Karpas-422 (cell line): Measurements from ENCODE around the gene ZSCAN29. TPM values are rescaled to one million over a fixed set of nuclear protein-coding genes. Genes with fewer than 3 reads are reported as not detected.

Source experiments
- DNase-seq: peaks from one replicate; pipeline ENCODE4 v3.0.0-alpha.2; 2015
- H2AFZ ChIP-seq: fragments of 200-600 bp; sonication (generic); 2 replicates; pipeline ENCODE4 v1.6.1; 2014; ENCODE audit warnings: antibody characterized with exemption, low read length, mixed read lengths
- H3K27ac ChIP-seq: fragments of 200-600 bp; sonication (generic); 2 replicates; pipeline ENCODE4 v1.5.1; 2014; ENCODE audit warnings: mild to moderate bottlenecking, low read length, moderate library complexity
- H3K27me3 ChIP-seq: fragments of 200-600 bp; sonication (generic); 2 replicates; pipeline ENCODE4 v1.6.1; 2014; ENCODE audit warnings: low read length, mixed read lengths
- H3K36me3 ChIP-seq: fragments of 200-600 bp; sonication (generic); 2 replicates; pipeline ENCODE4 v1.6.1; 2014; ENCODE audit warnings: low read length, mixed read lengths; ENCODE audit not compliant: insufficient read depth
- H3K4me1 ChIP-seq: fragments of 200-600 bp; sonication (generic); 2 replicates; pipeline ENCODE4 v1.6.1; 2014; ENCODE audit warnings: mild to moderate bottlenecking, low read length, mixed read lengths
- H3K4me2 ChIP-seq: fragments of 200-600 bp; sonication (generic); 2 replicates; pipeline ENCODE4 v1.6.1; 2014; ENCODE audit warnings: low read length, low read depth, mild to moderate bottlenecking; ENCODE audit not compliant: poor library complexity, severe bottlenecking
- H3K4me3 ChIP-seq: fragments of 200-600 bp; sonication (generic); 2 replicates; pipeline ENCODE4 v1.5.1; 2014; ENCODE audit warnings: mild to moderate bottlenecking, antibody characterized with exemption, low read length, mixed read lengths
- H3K79me2 ChIP-seq: fragments of 200-600 bp; sonication (generic); 2 replicates; pipeline ENCODE4 v1.6.1; 2014; ENCODE audit warnings: mild to moderate bottlenecking, low read length, mixed read lengths
- H3K9ac ChIP-seq: fragments of 200-600 bp; sonication (generic); 2 replicates; pipeline ENCODE4 v1.6.0; 2014; ENCODE audit warnings: low read length
- H3K9me2 ChIP-seq: fragments of 200-600 bp; sonication (generic), shearing (Covaris generic); replicated peaks from 2 replicates; pipeline ENCODE4 v1.6.0; 2014; ENCODE audit warnings: mild to moderate bottlenecking, low read length, moderate library complexity; ENCODE audit not compliant: insufficient read depth
- H3K9me3 ChIP-seq: fragments of 300-700, 200-600 bp; sonication (generic); 2 replicates; pipeline ENCODE4 v1.6.1; 2014; ENCODE audit warnings: low read length, mixed read lengths
- H4K20me1 ChIP-seq: fragments of 200-600 bp; sonication (generic); 2 replicates; pipeline ENCODE4 v1.6.1; 2014; ENCODE audit warnings: mild to moderate bottlenecking, antibody characterized with exemption, low read length, low read depth; ENCODE audit not compliant: insufficient read depth
- total RNA-seq: library from RNA; depleted of rRNA; stranded (reverse); fragments of >200 nt; shearing (Covaris generic); gene quantifications from 2 replicates; pipeline ENCODE4 v1.2.3, GENCODE V29; 2014; ENCODE audit warnings: low replicate concordance

Gene ZSCAN29
- total RNA-seq, 1 experiment from 2014 or later, result 43.3 TPM

DNA sequence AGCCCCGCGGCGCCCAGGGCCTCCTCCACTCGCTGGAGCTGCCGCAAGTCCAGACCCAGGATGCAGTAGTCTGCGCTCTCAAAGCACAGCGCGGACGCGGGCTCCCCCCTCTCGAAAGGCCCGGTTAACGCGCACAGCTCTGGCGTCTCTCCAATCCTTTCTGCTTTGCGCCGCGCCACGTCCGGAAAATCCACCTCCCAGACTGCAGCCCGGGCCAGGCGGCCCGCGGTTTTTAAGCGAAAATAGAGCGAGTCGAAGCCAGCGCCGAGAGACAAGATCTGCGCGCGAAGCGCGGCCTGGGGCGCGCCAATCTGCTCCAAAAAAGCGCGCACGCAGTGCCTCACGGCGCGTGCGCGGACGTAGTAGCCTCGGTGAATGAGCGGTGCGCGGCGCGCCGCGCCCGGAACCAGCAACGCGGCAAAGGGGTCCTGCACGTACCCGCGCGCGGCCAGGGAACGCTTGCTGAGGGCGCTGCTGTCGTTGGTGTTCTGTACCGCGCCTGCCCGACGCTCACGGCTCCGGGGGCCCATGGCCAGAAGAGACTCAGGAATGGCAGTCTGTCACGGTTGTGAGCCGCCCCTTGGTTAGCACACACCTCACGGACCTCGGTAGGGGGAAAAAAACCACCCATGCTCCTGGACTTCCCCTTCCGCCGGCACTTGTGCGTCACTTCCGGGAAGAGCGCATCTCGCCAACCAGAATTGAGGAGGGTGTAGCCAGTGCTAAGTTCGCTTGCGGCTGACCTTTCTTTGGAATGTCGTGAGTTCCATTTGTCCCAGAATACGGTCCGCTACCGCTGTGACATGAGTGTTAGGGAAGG is 40.7 kb downstream of the ZSCAN29 start, which contains the start of gene LCMT2:
Gene LCMT2, minus strand, starts transcription at position 614 of the 820 bp plus-strand sequence. Its CDS starts 84 bp downstream, at position 530.
- H3K27me3 ChIP-seq, result no peaks in the 10 kb centered on the region
- peak within 1 kb of the TSS; percentile 90 for H3K4me3 ChIP-seq
- H4K20me1 ChIP-seq, result peaks cover 13% of the 10 kb centered on the region
- H3K9me3 ChIP-seq, result no peaks in the 10 kb centered on the region
- peaks cover 48% of the 10 kb centered on the region for H3K79me2 ChIP-seq
- no peaks in the 10 kb centered on the region for H3K9me2 ChIP-seq
- H3K9ac ChIP-seq, result peak within 1 kb of the TSS; percentile 95
- peaks cover 20% of the 10 kb centered on the region for H3K36me3 ChIP-seq
- DNase-seq, result peak; percentile 97
- peaks cover 48% of the 10 kb centered on the region for H3K4me1 ChIP-seq
- peak within 1 kb of the TSS; percentile 87 for H3K4me2 ChIP-seq
- H2AFZ ChIP-seq, result peak within 1 kb of the TSS; percentile 91; the same call in 1 of the 2 replicates
- peak within 1 kb of the TSS; percentile 73 for H3K27ac ChIP-seq

DNA sequence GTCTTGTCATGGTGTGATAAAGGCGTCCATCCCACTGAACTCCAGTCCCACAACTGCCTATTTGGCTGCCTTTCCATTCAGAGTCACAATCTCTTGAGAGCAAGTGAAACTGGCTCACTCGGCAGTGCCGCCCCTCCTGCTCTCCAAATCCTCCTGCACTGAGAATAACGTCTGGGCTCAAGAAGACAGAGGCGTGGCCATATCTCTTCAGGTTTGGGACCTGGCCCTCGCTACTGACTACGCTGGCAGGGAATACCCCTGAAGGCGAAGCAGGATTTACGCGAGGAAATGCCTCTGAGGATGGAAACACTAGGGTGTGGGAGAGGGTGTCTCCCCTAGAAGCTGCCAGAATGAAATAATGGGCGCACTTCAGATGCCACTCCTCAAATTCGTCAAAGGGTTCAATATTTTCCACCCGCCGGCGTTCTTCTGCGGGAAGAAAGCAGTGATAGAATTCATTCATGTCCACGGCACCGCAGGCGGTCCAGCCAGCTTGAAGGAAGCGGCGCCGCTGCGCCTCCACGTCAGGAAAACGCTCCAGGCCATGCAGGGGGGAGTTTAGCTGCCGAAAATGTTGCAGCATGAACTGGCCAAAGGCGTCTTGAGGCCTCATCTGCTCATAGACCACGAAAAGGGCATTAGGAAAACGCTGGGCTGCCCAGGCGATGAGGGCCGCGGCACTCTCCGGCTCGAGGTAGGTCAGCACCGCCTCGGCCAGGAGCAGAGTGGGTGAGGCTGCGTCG is 41.5 kb downstream of the ZSCAN29 start:
- Histone ChIP-seq H3K27ac (peak overlapping the region; percentile 73), H3K36me3 (peaks cover 20% of the 10 kb centered on the region), H4K20me1 (peaks cover 13% of the 10 kb centered on the region), H3K9me3 (no peaks in the 10 kb centered on the region), H3K9ac (peak overlapping the region; percentile 95), H3K4me2 (peak overlapping the region; percentile 87), H3K79me2 (peaks cover 48% of the 10 kb centered on the region), H3K9me2 (no peaks in the 10 kb centered on the region), H3K4me1 (peaks cover 53% of the 10 kb centered on the region), H2AFZ (no peak overlapping the region), H3K27me3 (no peaks in the 10 kb centered on the region), H3K4me3 (peak overlapping the region; percentile 90)
- DNase-seq, result no peak

DNA sequence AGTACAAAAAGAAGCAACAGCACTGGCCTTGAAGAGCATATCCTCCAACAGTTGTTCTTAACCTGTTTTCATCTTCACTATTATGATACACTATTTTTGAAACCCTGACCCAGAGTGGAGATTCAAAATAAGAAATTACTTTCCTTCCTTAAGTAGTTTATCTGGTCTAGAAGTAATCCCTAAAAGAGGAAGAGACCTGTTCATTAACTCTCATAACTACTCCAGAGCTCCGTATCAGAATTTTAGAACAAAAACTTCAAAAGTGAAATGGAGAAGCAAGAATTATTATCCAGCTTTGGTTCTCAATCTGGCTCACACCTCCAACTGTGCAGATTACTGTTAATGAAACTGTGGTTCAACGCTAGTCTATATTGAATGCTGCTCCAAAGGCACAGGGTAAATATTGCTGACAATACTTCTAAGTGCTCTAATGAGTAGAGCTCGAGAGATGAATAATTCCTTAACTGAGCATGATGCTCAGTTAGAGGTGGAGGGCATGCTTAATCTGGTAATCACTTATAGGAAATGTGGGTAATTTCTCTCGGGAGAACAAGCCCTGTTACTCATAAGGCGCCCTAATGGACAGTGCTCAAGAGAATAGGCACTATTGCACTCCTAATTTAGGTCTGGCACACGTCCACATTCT is 45.7 kb downstream of the ZSCAN29 start:
- peak overlapping the region; percentile 4 for H3K4me2 ChIP-seq
- H3K9ac ChIP-seq, result no peak overlapping the region
- no peak overlapping the region for H3K4me3 ChIP-seq
- peaks cover 12% of the 10 kb centered on the region for H3K36me3 ChIP-seq
- DNase-seq, result peak; percentile 58
- H4K20me1 ChIP-seq, result peaks cover 13% of the 10 kb centered on the region
- no peaks in the 10 kb centered on the region for H3K9me2 ChIP-seq
- H3K4me1 ChIP-seq, result peaks cover 39% of the 10 kb centered on the region
- no peak overlapping the region for H3K27ac ChIP-seq
- H2AFZ ChIP-seq, result no peak overlapping the region
- H3K27me3 ChIP-seq, result no peaks in the 10 kb centered on the region
- peaks cover 17% of the 10 kb centered on the region for H3K79me2 ChIP-seq
- H3K9me3 ChIP-seq, result no peaks in the 10 kb centered on the region

DNA sequence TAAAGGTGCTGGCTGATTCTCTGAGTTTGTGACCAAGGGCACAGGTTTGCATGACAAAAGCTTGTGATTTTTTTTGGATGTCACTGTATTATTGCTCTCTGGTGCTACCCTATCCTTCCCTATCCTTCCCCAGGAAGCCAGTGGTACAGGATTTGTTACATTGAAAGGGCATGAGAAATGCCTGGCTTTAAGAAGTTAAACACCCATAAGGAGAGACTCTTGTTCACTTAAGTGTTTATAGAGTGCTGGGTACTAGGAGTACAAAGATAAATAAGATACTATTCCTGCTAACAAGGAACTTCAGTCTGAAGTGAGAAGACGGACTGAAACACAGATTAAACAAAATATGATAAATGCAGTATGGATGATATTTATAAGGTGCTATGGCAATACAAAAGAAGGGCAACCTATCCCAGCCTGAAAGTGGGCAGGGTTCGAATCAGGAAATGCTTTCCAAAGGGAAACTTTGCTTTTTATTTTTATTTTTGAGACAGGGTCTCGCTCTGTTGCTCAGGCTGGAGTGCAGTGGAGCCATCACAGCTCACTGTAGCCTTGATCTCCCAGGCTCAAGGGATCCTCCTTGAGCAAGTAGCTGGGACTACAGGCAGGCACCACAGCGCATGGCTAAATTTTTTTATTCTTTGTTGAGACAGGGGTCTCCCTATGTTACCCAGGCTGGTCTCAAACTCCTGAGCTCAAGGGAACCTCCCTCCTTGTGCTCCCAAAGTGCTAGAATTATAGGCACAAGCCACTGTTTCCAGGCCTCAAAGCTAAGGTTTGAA is 51.7 kb downstream of the ZSCAN29 start:
- Histone ChIP-seq H3K9ac (no peak overlapping the region), H3K9me3 (no peaks in the 10 kb centered on the region)

DNA sequence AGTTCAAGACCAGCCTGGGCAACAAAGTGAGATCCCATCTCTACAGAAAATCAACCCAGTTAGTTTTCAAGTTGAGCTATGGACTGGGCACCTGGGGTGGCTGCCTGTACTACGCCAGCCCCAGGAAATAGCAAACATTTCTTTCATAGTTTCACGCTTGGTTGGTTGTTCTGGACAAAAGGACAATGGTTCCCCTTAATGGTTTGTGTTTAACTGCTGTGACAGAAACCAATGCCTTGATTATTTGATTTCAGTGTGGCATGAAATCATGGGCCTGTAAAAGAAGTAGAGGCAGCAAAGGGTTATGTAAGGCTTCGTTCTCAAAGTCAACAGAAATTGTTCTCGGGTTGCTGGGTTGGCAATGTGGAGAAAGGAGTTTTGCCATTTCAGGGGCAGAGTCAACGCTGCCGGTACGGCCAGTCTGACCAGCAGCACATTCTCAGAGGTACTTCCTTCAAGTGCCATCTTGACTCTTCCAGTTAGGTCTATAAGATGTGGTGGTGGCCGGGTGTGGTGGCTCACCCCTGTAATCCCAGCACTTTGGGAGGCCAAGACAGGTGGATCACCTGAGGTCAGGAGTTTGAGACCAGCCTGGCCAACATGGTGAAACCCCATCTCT is 53.2 kb downstream of the ZSCAN29 start:
- Histone ChIP-seq H3K4me1 (no peaks in the 10 kb centered on the region), H3K27me3 (no peaks in the 10 kb centered on the region), H3K36me3 (no peaks in the 10 kb centered on the region), H3K4me3 (no peak overlapping the region), H3K79me2 (no peaks in the 10 kb centered on the region), H2AFZ (no peak overlapping the region), H3K9me2 (no peaks in the 10 kb centered on the region), H3K9me3 (no peaks in the 10 kb centered on the region), H3K4me2 (no peak overlapping the region), H3K9ac (no peak overlapping the region), H4K20me1 (no peaks in the 10 kb centered on the region), H3K27ac (no peak overlapping the region)
- no peak for DNase-seq

More for the DNA sequence above, 51.7 kb downstream of the ZSCAN29 start:
- Histone ChIP-seq H3K4me2 (no peak overlapping the region), H2AFZ (no peak overlapping the region), H3K4me1 (no peaks in the 10 kb centered on the region), H3K27ac (no peak overlapping the region), H4K20me1 (no peaks in the 10 kb centered on the region), H3K4me3 (no peak overlapping the region), H3K36me3 (no peaks in the 10 kb centered on the region), H3K79me2 (no peaks in the 10 kb centered on the region), H3K27me3 (no peaks in the 10 kb centered on the region), H3K9me2 (no peaks in the 10 kb centered on the region)
- no peak for DNase-seq

DNA sequence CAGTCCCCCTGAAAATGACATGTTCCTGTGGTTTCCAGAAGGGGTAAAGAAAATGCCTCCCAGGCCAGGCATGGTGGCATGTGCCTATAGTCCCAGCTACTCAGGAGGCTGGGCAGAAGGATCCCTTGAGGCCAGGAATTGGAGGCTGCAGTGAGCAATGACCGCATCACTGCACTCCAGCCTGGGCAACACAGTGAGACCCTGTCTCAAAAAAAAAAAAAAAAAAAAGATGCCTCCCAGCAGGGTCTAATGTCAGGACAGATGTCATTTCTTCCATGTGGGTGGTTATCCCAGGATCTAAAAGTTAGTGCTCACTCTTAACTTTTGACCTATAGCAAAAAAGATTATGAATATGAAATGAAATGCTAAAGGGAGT is 53.9 kb downstream of the ZSCAN29 start:
- no peaks in the 10 kb centered on the region for H3K36me3 ChIP-seq
- no peak overlapping the region for H2AFZ ChIP-seq
- no peaks in the 10 kb centered on the region for H3K79me2 ChIP-seq
- no peaks in the 10 kb centered on the region for H3K9me3 ChIP-seq
- DNase-seq, result no peak
- no peaks in the 10 kb centered on the region for H3K9me2 ChIP-seq
- H3K27ac ChIP-seq, result no peak overlapping the region
- H4K20me1 ChIP-seq, result no peaks in the 10 kb centered on the region
- no peaks in the 10 kb centered on the region for H3K27me3 ChIP-seq
- H3K4me3 ChIP-seq, result no peak overlapping the region
- no peak overlapping the region for H3K4me2 ChIP-seq
- no peak overlapping the region for H3K9ac ChIP-seq
- no peaks in the 10 kb centered on the region for H3K4me1 ChIP-seq

DNA sequence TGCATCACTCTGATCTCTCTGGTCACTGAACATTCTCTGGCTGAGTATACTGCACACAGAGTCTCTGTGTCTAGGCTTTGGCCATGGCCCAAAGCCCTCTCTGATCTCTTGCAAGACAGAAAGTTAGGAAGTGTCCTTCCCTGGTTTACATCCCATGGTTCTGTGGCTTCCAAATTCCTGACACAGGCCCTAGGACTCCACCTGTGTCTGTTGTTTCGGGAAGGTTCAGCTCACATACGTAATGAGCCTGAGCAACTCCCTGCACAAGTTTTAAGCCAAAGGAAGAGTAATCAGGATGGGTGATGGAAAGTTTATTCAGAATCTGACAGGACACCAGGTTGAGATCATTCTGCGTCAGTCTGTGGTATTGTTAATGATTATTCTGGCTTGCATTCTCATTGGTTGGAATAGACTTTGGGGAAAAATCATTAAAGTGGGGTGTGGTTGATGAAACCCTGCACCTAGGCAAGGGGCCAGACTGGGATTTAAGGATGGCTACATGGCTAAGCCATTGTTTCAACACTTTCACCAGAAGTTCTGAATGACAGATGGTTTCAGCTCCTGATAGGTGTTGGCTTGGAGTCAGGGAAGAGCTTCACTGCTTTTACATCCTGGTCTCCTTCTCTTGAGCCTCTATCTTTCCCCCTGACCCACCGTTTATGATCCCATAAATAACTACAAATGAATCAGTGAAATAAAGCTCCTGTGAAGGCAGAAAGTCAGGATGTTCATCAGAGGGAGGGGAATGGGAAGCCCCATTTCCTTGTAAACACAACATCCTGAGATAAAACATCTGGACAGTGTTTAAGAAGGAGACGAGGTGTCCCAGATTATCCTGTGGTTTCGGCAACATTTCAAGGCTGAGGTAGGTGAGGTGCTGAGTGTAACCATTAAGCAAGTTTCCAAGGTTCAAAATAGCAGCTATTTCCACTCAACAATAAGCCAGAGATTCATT is 54.5 kb downstream of the ZSCAN29 start:
- H3K79me2 ChIP-seq, result no peaks in the 10 kb centered on the region
- no peak for DNase-seq
- no peaks in the 10 kb centered on the region for H3K4me1 ChIP-seq
- H3K9me3 ChIP-seq, result no peaks in the 10 kb centered on the region
- no peak overlapping the region for H3K4me3 ChIP-seq
- H3K27me3 ChIP-seq, result no peaks in the 10 kb centered on the region
- no peaks in the 10 kb centered on the region for H3K9me2 ChIP-seq
- H4K20me1 ChIP-seq, result no peaks in the 10 kb centered on the region
- no peak overlapping the region for H3K9ac ChIP-seq
- H3K27ac ChIP-seq, result no peak overlapping the region
- no peaks in the 10 kb centered on the region for H3K36me3 ChIP-seq
- no peak overlapping the region for H3K4me2 ChIP-seq
- H2AFZ ChIP-seq, result no peak overlapping the region
